ENCODE measurements around the gene MCMBP.
"Not testable (repeated sequence)": the region's sequence is repeated elsewhere in the genome, so short reads cannot be mapped to it uniquely, and the experiment has no call there.

The MCMBP gene

DNA sequence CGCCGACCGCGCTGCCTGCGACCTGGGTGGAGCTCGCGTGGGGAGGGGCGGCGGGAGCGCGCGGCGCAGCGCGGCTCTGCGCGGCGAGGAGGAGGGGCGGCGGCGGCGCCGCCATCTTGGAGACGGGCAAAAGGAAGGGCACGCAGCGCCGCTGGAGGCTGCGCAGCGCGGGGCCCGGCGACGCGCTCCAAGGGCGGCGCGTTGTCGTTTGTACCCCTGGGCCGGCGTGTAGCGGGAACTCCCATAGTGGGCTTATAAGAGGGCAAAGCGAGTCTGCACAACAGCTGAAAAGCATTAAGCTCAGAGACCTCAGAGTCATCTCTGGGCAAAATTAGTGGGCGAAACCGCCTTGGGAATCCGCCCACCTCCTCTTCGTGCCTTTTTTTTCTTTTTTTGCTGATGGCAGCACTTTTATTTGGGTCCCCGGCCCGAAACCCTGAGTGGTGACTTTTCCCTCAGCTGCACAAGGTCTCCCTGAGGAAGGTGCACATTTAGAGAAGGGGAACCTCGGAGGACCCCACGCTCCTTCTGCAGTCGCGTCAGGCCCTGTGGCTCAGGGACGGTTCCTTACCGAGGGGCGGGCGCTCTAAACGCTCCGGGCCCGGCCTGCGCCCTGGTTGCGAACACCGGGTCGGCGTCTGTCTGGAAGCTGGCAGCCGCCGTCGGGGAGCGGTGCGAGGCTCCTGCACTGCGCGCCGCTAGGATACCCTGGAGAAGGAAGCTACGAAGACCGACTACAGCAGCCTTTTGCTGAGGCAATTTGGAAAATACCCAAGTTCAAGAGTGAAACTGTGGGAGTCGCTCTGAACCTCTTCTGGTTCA, 428 bp upstream of the MCMBP start:
- DNase-seq: peak; percentile 83

DNA sequence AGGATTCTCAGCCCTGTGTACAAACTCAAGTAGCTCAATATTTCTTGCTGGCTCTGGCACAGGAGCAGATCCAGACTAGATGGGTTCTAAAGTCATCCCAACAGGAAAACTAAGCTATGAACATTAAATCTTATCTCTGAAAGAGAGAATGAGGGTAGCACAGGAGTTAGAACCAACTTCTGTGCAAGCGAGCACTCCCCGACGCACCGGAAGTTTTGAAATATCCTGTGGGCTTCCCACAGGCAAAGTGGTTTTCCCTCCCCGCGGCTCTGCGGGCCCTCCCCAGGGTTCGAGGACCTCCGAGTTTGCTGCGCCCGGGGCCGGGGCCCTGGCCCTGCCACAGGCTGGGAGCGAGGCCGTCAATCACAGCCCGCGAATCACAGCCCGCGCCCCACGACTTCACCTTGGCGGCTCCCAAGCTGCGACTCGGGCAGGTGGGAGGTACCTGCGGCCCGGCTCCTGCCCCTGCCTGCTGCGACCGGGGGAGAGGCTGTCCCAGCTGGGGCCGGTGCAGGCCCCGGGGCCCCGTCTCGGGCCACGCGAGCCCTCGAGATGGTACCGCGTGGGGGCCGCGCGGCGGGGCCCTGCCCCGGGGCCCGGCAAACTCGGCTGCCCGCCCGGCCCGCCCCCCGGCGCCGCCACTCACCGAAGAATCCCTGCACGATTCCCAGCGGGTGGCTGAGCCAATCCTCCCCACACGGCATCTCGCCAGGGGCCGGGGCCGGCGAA, 598 bp downstream of the MCMBP start:
- DNase-seq: peak; percentile 46

DNA sequence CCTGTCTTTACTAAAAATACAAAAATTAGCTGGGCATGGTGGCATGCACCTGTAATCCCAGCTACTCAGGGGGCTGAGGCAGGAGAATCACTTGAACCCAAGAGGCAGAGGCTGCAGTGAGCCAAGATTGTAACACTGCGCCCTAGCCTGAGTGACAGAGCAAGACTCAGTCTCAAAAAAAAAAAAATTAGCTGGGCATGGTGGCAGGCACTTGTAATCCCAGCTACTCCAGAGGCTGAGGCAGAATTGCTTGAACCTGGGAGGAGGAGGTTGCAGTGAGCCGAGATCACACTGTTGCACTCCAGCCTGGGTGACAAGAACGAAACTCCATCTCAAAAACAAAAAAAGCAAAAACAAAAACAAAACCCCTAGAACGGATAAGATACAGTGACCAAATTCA, 3.2 kb downstream of the MCMBP start:
- DNase-seq: not testable (repeated sequence)

DNA sequence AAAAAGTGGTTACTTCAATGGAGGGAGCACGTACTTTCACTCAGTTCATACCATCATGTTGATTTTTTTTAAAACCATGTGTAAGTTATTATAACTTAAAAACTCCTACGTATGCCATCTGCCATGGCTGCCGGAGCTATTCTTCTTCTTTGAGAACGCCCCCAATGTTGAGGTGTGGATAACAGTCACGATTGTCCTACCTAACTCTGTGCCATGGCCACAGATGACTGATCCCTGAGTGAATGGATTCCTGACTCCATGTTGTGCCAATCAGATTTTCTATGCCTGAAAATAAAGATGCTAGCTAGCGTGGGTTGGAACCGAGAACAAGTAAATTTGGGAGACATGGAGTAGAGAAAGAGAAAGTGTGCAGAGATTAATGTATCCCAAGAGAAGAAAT, 5.3 kb downstream of the MCMBP start:
- DNase-seq: no peak

GRCh38 chr10:119865699-119866240, 6.9 kb downstream of the MCMBP start:
- no peak for DNase-seq

GRCh38 chr10:119863951-119864565, 8.6 kb downstream of the MCMBP start:
- no peak for DNase-seq

- DNase-seq: no peak
Observed at GRCh38 chr10:119862524-119862923, 10.1 kb downstream of the MCMBP start.

DNA sequence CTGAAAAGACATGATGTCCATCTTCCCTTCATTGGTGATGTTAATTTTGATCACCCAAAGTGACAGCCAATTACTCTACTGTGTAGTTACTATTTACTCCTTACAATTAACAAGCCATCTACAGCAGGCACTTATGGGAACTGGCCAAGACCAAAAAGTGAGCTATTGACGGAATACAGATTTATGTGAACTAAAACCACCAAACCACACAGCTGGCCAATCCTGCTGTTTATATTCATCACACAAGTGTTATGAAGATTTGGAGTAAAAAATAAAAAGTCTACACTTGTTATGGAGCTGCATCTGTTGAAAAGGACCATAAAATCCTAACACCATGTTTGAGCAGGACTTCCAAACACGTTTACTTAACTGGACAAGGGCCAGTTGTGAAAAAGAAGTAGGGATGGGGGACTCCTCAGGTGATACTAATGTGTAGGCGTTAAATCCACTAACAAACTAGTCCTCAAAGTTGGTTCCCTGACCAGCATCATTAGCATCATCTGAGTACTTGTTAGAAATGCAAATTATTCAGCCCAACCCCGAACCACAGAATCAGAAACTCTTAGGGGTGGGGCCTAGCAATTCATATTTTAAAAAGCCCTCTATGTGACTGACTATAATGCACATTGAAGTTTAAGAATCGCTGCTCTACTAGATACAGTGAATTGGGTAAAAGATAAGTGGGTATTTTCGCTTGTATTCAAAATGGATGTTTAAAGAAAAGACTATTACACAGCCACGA, 11.6 kb downstream of the MCMBP start:
- no peak for DNase-seq

GRCh38 chr10:119859420-119860258, 13.0 kb downstream of the MCMBP start:
- DNase-seq: no peak

- DNase-seq: no peak
Observed at GRCh38 chr10:119858063-119858462, 14.6 kb downstream of the MCMBP start.

- DNase-seq: no peak
Observed at GRCh38 chr10:119853574-119853973, 19.1 kb downstream of the MCMBP start.

GRCh38 chr10:119852822-119853221, 19.8 kb downstream of the MCMBP start:
- DNase-seq: no peak

DNA sequence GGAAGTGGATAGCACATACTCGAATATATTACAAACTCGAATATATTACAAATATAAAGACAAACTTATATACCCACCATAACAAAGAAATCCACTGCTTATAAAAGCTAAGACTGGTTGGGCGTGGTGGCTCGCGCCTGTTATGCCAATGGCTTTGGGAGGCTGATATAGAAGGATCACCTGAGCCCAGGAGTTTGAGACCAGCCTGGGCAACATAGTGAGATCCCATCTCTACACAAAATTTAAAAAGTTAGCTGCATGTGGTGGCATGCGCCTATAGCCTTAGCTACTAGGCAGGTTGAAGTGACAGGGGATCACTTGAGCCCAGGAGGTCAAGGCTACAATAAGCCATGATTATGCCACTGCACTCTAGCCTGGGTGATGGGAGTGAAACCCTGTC, 20.4 kb downstream of the MCMBP start:
- no peak for DNase-seq

GRCh38 chr10:119849944-119850343, 22.7 kb downstream of the MCMBP start:
- DNase-seq: no peak

DNA sequence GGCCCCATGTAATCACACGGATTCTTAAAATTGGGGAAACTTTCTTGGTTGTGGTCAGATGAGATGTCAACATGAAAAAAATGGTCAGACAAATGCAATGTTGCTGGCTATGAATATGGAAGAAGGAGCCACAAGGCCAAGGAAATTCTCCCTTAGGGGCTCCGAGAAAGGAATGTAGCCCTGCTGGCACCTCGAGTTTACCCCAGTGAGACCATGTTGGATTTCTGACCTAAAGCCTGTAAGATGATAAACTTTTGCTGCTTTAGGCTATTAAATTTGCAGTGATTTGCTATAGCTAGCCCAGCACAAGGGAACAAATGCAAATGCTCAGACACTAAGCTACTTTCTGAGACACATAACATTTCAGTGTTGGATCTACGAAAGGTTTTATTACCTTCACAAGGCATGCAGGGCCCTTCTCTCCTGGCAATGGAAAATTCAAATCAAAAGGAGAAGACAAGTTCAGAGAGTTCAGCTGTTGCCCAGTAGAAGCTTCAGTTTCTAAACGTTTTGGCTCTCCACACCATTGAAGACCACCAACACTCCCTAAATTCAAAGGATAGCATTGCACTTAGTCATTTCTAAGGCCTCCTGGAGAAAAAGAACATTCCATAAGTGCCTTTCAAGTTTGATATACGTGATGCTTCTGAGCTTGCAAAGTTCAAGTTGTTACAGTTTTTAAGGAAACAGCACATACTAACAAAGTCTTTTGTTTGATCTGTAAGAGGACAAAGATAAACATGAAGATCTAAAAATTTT, 23.4 kb downstream of the MCMBP start:
- DNase-seq: no peak

DNA sequence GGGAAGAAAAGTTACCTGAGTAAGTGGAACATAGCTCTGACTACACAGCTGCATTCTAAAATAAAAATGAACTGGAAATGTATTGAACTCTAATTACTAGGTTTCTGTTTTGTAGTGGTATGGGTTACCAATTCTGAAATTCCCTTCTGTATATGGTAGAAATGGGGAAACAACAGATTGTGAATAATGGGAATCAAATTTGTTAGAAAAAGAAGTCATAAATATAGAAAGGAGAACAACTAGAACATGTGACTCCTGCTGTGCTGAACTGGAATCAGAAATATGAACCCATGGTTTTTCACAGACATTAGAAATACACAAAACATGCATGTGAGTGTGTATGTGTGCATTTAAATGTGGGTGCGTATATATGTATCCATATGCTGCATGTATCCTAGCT, 27.0 kb downstream of the MCMBP start:
- DNase-seq: no peak

DNA sequence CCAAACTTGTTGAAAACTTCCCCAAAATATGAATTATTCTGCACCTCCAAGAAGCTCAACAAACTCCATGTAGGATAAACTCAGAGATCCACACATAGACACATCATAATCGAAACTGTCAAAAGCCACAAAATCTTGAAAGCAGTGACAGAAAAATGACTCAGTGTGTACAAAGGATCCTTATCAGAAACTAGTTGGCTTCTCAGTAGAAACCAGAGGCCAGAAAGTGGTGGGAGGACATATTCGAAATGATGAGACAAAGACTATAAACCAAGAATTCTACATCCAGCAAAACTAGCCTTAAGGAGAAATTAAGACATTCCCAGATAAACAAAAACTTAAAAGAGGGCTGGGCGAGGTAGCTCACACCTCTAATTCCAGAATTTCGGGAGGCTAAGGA, 38.5 kb downstream of the MCMBP start:
- no peak for DNase-seq

DNA sequence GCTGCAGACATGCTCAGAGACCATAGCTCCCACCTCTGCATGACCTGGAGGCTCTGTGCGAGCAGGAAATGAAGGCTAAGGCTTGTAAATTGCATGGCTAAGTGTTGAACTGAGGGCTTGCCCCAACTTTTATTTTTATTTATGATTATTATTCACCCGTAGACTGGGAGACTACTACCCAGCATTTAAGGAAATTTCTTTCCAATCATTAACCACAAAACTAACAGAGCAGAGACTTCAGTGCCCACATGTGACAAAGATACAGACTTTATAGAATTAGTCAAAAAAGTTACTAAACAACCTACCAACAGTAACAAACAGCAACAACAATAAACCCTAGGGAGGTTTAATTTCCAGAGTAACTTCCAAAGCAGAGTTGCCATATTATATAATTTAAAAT, 39.7 kb downstream of the MCMBP start:
- DNase-seq: no peak

- DNase-seq: no peak
Observed at GRCh38 chr10:119831656-119832055, 41.0 kb downstream of the MCMBP start.

- DNase-seq: no peak
Observed at GRCh38 chr10:119830851-119831250, 41.8 kb downstream of the MCMBP start.

DNA sequence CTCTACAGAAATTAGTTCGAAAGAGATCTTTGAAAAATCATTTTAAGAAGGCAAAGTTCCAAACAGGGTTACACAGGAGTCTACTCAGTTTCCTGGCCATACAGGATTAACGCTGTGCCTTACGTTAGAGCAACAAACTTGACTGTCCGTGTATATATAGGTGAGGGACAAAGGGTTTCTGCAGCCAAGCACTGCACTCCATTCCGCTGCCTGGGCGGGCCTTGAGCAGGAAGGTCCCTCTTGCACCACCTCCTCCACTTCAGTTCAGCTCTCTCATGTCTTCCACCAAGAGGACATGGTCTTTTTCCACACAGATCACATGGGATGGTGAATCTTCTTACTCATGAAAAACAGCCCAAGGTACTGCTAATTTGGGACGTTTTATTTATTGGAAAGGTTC, 43.2 kb downstream of the MCMBP start:
- no peak for DNase-seq

All from NCI-H510A (cell line).